CD14-positive monocyte (primary cell): ENCODE data around the gene EPPIN. TPM values are rescaled to one million over a fixed set of nuclear protein-coding genes. Genes with fewer than 3 reads are reported as not detected.

ENCODE experiments used
- DNase-seq, 3 donors: peaks; one replicate each; pipeline ENCODE4 v3.0.0-alpha.2; 2011 to 2022
- H2AFZ ChIP-seq: 2 replicates; pipeline ENCODE4 v1.6.0; 2012; ENCODE audit warnings: mild to moderate bottlenecking, low read depth, low read length, inconsistent platforms; ENCODE audit not compliant: insufficient read depth, poor library complexity, severe bottlenecking
- H3K27ac ChIP-seq, 2 donors: 1 replicate in 1 of 2; 2 replicates in 1 of 2; pipeline ENCODE4 v1.5.1; 2012 to 2013; ENCODE audit warnings: low read length in 2 of 2, control low read depth in 1 of 2, inconsistent platforms in 1 of 2, low read depth in 1 of 2, mild to moderate bottlenecking in 1 of 2
- H3K27me3 ChIP-seq, 2 donors: one replicate each; pipeline versions ENCODE4 v1.6.0 to v1.6.1; 2011 to 2013; ENCODE audit warnings: low read length in 2 of 2; ENCODE audit not compliant: control insufficient read depth in 2 of 2, insufficient read depth in 2 of 2
- H3K36me3 ChIP-seq, 2 donors: replicated peaks in 1 of 2; 1 replicate in 1 of 2; 2 replicates in 1 of 2; pipeline versions ENCODE4 v1.5.1 to v1.6.1; 2012 to 2013; ENCODE audit warnings: low read length in 2 of 2, control low read depth in 1 of 2, inconsistent platforms in 1 of 2, mild to moderate bottlenecking in 1 of 2; ENCODE audit not compliant: insufficient read depth in 2 of 2, control insufficient read depth in 1 of 2
- H3K4me1 ChIP-seq, 2 donors: 1 replicate in 1 of 2; 2 replicates in 1 of 2; pipeline versions ENCODE4 v1.5.1 to v1.6.1; 2012 to 2013; ENCODE audit warnings: low read length in 2 of 2, control low read depth in 1 of 2, inconsistent platforms in 1 of 2, mild to moderate bottlenecking in 1 of 2, moderate library complexity in 1 of 2; ENCODE audit not compliant: insufficient read depth in 2 of 2, control insufficient read depth in 1 of 2
- H3K4me2 ChIP-seq: replicated peaks from 2 replicates; pipeline ENCODE3; 2012; ENCODE audit warnings: low read length, moderate library complexity, mild to moderate bottlenecking; ENCODE audit not compliant: poor library complexity, severe bottlenecking; ENCODE audit errors: extremely low read depth
- H3K4me3 ChIP-seq, 3 experiments: fragments of 200-600 bp in 1 of 3; sonication (generic) in 1 of 3; replicated peaks in 1 of 3; 1 replicate in 2 of 3; 2 replicates in 1 of 3; pipeline ENCODE4 v1.5.1; 2011 to 2013; ENCODE audit warnings: low read length in 3 of 3, mild to moderate bottlenecking in 3 of 3, control low read depth in 2 of 3, low read depth in 2 of 3, inconsistent platforms in 1 of 3, moderate library complexity in 1 of 3
- H3K79me2 ChIP-seq: 2 replicates; pipeline ENCODE4 v1.6.0; 2012; ENCODE audit warnings: mild to moderate bottlenecking, control low read depth, inconsistent platforms, low read length, moderate library complexity; ENCODE audit not compliant: insufficient read depth
- H3K9ac ChIP-seq: 2 replicates; pipeline ENCODE4 v1.6.0; 2017; ENCODE audit warnings: low read length, mild to moderate bottlenecking; ENCODE audit not compliant: insufficient read depth, poor library complexity, severe bottlenecking
- H3K9me3 ChIP-seq, 2 donors: replicated peaks in 1 of 2; 1 replicate in 1 of 2; 2 replicates in 1 of 2; pipeline versions ENCODE4 v1.5.1 to v1.6.1; 2012 to 2013; ENCODE audit warnings: low read length in 2 of 2, control low read depth in 1 of 2; ENCODE audit not compliant: control insufficient read depth in 1 of 2, insufficient read depth in 1 of 2
- H4K20me1 ChIP-seq: 2 replicates; pipeline ENCODE4 v1.6.0; 2012; ENCODE audit warnings: mild to moderate bottlenecking, low read length, control low read depth, moderate library complexity; ENCODE audit not compliant: insufficient read depth
- H3K27ac Mint-ChIP-seq, 7 donors: one replicate each; pipeline ENCODE4 v1.8.0; 2020; ENCODE audit warnings: mild to moderate bottlenecking in 7 of 7, mixed read lengths in 7 of 7, moderate library complexity in 6 of 7, inconsistent platforms in 2 of 7
- H3K27me3 Mint-ChIP-seq, 3 donors: one replicate each; pipeline ENCODE4 v1.8.0; 2021 to 2022; ENCODE audit warnings: low read depth in 3 of 3, mild to moderate bottlenecking in 3 of 3, mixed read lengths in 3 of 3, moderate library complexity in 3 of 3, inconsistent platforms in 1 of 3
- H3K36me3 Mint-ChIP-seq, 2 donors: one replicate each; pipeline ENCODE4 v1.8.0; 2020; ENCODE audit warnings: mixed read lengths in 2 of 2, inconsistent platforms in 1 of 2, mild to moderate bottlenecking in 1 of 2
- H3K4me1 Mint-ChIP-seq: one replicate; pipeline ENCODE4 v1.8.0; 2020; ENCODE audit warnings: mild to moderate bottlenecking, mixed read lengths
- H3K4me3 Mint-ChIP-seq, 2 donors: one replicate each; pipeline ENCODE4 v1.8.0; 2020; ENCODE audit warnings: mild to moderate bottlenecking in 2 of 2, mixed read lengths in 2 of 2, moderate library complexity in 1 of 2
- H3K9me3 Mint-ChIP-seq, 7 donors: one replicate each; pipeline ENCODE4 v1.8.0; 2020 to 2022; ENCODE audit warnings: mixed read lengths in 7 of 7, mild to moderate bottlenecking in 6 of 7, moderate library complexity in 6 of 7, inconsistent platforms in 2 of 7
- CTCF ChIP-seq: fragments of 200-600 bp; IDR thresholded peaks from one replicate; pipeline ENCODE4 v1.8.0; 2022; ENCODE audit warnings: antibody characterized with exemption, mild to moderate bottlenecking
- WGBS: methylation state at CpG from one replicate; pipeline ENCODE4 v1.1.5; 2013; ENCODE audit warnings: missing lambda C conversion rate; ENCODE audit not compliant: insufficient coverage; 5-methylcytosine and 5-hydroxymethylcytosine counted together
- intact Hi-C, 2 donors: fragments of 100-400 bp; cut with micrococcal nuclease; formaldehyde crosslinking; loops; one replicate each; pipeline versions ENCODE4 v1.15.0 to v1.15.1; 2023
- polyA plus RNA-seq, 3 donors: library from polyadenylated mRNA; depleted of rRNA in 1 of 3; unstranded in 2 of 3; stranded (reverse) in 1 of 3; fragments of 300-500 nt in 2 of 3; fragments of >200 nt in 1 of 3; fragmentation: Illumina TruSeq in 2 of 3; gene quantifications; 1 replicate in 2 of 3; 2 replicates in 1 of 3; pipeline ENCODE4 v1.2.3, GENCODE V29; 2012 to 2021

EPPIN gene
- polyA plus RNA-seq, 3 donors: not detected

- H3K27me3 ChIP-seq: peaks cover 8 to 14% of the 10 kb centered on the region in 2 donors
- H2AFZ ChIP-seq: no peak within 1 kb of the TSS
- no peak within 1 kb of the TSS for H3K4me2 ChIP-seq
- intact Hi-C loops: no loop called here
- H3K9me3 ChIP-seq: no peaks in the 10 kb centered on the region
- no peak for DNase-seq
- H3K4me3 ChIP-seq: no peak within 1 kb of the TSS
- no peaks in the 10 kb centered on the region for H3K4me1 ChIP-seq
- TF ChIP-seq CTCF: no peak
- no peaks in the 10 kb centered on the region for H3K79me2 ChIP-seq
- H3K36me3 Mint-ChIP-seq: no peaks in the 10 kb centered on the region
- H3K36me3 ChIP-seq: no peaks in the 10 kb centered on the region
- H4K20me1 ChIP-seq: no peaks in the 10 kb centered on the region
- peak within 1 kb of the TSS in 1 of 7 donors; percentile 23 for H3K27ac Mint-ChIP-seq
- H3K4me3 Mint-ChIP-seq: no peak within 1 kb of the TSS
- peaks cover 0 to 4% (median 0%) of the 10 kb centered on the region in 7 donors for H3K9me3 Mint-ChIP-seq
- H3K4me1 Mint-ChIP-seq: no peaks in the 10 kb centered on the region
- WGBS: 80% methylated on average over 3 of the region's 5 CpGs
- H3K27me3 Mint-ChIP-seq: peaks cover 6 to 13% (median 11%) of the 10 kb centered on the region in 3 donors
- no peak within 1 kb of the TSS for H3K27ac ChIP-seq
- no peak within 1 kb of the TSS for H3K9ac ChIP-seq
These were observed 31.9 kb downstream of the EPPIN start, which contains the start of gene SPINT3 for GRCh38 chr20:45515147-45515913. Gene SPINT3 (minus strand): TSS chr20:45515622. CDS start chr20:45515608, 14 bp downstream.

GRCh38 chr20:45510242-45510862 lies 36.8 kb downstream of the EPPIN start:
- TF ChIP-seq CTCF: no peak
- H3K9ac ChIP-seq: no peak overlapping the region
- H3K4me2 ChIP-seq: no peak overlapping the region
- H3K4me1 Mint-ChIP-seq: no peaks in the 10 kb centered on the region
- no peaks in the 10 kb centered on the region for H3K36me3 ChIP-seq
- H3K4me3 ChIP-seq: no peak overlapping the region
- H3K27me3 Mint-ChIP-seq: peaks cover 5 to 20% (median 16%) of the 10 kb centered on the region in 3 donors
- H3K79me2 ChIP-seq: no peaks in the 10 kb centered on the region
- 88% methylated on average over 3 of the region's 5 CpGs for WGBS
- H3K4me1 ChIP-seq: no peaks in the 10 kb centered on the region
- peaks cover 0 to 2% (median 0%) of the 10 kb centered on the region in 7 donors for H3K9me3 Mint-ChIP-seq
- DNase-seq: peak in 1 of 3 donors; percentile 55
- no peaks in the 10 kb centered on the region for H3K9me3 ChIP-seq
- H3K27ac ChIP-seq: no peak overlapping the region
- no peaks in the 10 kb centered on the region for H3K36me3 Mint-ChIP-seq
- no peaks in the 10 kb centered on the region for H4K20me1 ChIP-seq
- H3K27me3 ChIP-seq: peaks cover 5 to 7% of the 10 kb centered on the region in 2 donors
- intact Hi-C loops: no loop called here
- no peak overlapping the region for H2AFZ ChIP-seq
- H3K4me3 Mint-ChIP-seq: no peak overlapping the region
- H3K27ac Mint-ChIP-seq: no peak overlapping the region
